GM12891 (cell line): ENCODE results near the gene UPF1.

Experiments
- POLR2A ChIP-seq: IDR thresholded peaks from 2 replicates; pipeline ENCODE4 v1.6.1; 2011; ENCODE audit warnings: low read depth, low read length, control low read depth
- POLR2AphosphoS5 ChIP-seq: IDR thresholded peaks from 2 replicates; pipeline ENCODE4 v1.6.1; 2011; ENCODE audit warnings: low read depth, low read length, control low read depth
- TAF1 ChIP-seq: IDR thresholded peaks from 2 replicates; pipeline ENCODE4 v1.6.1; 2011; ENCODE audit warnings: low read depth, low read length, control low read depth

GRCh38 chr19:18783958-18784785, 47.6 kb upstream of the UPF1 start:
- TF ChIP-seq POLR2A (no peak), TAF1 (no peak), POLR2AphosphoS5 (no peak)
